ENCODE results near the gene HGS. TPM values are rescaled to one million over a fixed set of nuclear protein-coding genes. Genes with fewer than 3 reads are reported as not detected.

HGS gene
- total RNA-seq, 4 donors from 2014 or later, result 48.2 to 86.8 (median 84.0) TPM

DNA sequence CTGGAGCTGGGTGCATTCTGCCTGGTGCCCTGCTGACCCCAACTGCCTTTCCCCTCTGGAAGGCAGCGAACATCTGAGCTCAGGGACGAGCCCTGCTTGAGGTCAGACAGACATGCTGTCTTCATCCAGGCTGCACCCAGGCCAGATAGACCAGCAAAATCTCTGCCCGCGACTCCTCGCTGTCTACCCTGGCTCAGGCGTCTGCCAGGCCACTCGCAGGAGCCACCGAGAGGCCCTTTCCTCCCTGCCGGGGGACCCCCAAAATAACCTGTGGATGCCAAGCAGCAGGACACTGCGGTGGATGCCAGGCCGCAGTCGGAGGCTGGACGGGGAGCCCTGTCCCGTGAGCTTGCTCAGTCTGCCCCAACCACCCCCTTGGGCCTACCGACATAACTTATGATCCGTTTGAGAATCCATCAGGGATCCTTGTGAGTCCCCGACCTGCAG, 25.0 kb downstream of the HGS start:
- peaks cover 32 to 55% (median 37%) of the 10 kb centered on the region in 3 donors for H3K4me1 ChIP-seq
- no peaks in the 10 kb centered on the region for H3K9me3 ChIP-seq
- H3K4me3 ChIP-seq, result no peak overlapping the region
- no peaks in the 10 kb centered on the region for H3K27me3 ChIP-seq
- H3K27ac ChIP-seq, result no peak overlapping the region
- 83 to 92% methylated on average over 12 to 14 of the region's 17 CpGs for WGBS, 2 donors
- TF ChIP-seq, protein P1, sequence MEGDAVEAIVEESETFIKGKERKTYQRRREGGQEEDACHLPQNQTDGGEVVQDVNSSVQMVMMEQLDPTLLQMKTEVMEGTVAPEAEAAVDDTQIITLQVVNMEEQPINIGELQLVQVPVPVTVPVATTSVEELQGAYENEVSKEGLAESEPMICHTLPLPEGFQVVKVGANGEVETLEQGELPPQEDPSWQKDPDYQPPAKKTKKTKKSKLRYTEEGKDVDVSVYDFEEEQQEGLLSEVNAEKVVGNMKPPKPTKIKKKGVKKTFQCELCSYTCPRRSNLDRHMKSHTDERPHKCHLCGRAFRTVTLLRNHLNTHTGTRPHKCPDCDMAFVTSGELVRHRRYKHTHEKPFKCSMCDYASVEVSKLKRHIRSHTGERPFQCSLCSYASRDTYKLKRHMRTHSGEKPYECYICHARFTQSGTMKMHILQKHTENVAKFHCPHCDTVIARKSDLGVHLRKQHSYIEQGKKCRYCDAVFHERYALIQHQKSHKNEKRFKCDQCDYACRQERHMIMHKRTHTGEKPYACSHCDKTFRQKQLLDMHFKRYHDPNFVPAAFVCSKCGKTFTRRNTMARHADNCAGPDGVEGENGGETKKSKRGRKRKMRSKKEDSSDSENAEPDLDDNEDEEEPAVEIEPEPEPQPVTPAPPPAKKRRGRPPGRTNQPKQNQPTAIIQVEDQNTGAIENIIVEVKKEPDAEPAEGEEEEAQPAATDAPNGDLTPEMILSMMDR (IDR thresholded peaks at IDR 0.05), result no peak
- no peak for TF ChIP-seq POLR2A (IDR thresholded peaks at IDR 0.05)
- DNase-seq, result no peak
- H3K36me3 ChIP-seq, result peaks cover 18 to 41% (median 27%) of the 10 kb centered on the region in 3 donors
- intact Hi-C loops (cut with DNase I), result no loop called here

DNA sequence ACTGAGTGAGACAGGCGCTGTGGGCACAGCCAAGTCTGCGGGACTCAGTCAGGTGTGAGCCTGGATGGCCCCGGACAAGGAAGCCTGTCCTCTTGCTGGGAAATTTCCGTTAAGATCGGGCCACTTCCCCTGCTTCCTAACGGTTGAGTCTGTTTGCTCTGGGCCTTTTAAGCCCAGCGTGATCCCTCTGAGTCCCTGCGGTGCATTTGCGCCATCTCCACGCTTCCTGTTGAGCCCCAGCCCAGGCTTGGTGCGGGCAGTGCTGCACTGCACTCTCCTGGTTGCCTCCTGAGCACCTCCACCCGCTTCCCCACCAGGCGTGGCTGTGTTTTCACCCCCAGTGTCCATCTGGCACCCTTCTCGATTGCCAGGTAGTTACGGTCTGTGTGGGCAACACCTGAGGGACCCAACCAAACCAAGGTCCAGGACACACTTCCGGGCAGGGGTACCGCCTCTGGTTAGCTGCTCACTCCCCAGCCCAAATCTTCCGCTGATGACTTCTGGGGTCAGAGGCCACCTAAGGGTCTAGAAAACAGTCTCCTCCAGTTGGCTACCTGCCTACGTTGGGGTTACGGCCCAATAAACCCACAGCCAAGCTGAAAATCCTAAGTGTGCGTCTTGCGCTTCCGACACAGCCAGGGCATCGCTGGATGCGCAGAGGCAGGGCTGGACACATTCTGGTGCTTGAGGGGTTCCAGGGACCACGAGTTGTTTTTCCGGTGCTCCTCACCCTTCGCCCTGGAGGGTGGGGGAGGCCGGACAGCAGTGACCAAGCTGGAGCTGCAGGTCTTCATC, 26.9 kb downstream of the HGS start:
- H3K36me3 ChIP-seq, result peaks cover 18 to 41% (median 18%) of the 10 kb centered on the region in 3 donors
- WGBS, 2 donors, result 5 to 14% methylated on average over 7 to 17 of the region's 29 CpGs
- H3K27ac ChIP-seq, result peak overlapping the region; percentile 19 to 92 (median 84)
- DNase-seq, result no peak
- H3K4me3 ChIP-seq, result peak overlapping the region in 3 of 4 donors; percentile 68 to 94 (median 92)
- H3K9me3 ChIP-seq, result no peaks in the 10 kb centered on the region
- peaks cover 32 to 62% (median 37%) of the 10 kb centered on the region in 3 donors for H3K4me1 ChIP-seq
- no peaks in the 10 kb centered on the region for H3K27me3 ChIP-seq
- intact Hi-C loops (cut with DNase I), result no loop called here
- TF ChIP-seq POLR2A (IDR thresholded peaks at IDR 0.05), result no peak
- TF ChIP-seq, protein P1 (IDR thresholded peaks at IDR 0.05), result no peak

DNA sequence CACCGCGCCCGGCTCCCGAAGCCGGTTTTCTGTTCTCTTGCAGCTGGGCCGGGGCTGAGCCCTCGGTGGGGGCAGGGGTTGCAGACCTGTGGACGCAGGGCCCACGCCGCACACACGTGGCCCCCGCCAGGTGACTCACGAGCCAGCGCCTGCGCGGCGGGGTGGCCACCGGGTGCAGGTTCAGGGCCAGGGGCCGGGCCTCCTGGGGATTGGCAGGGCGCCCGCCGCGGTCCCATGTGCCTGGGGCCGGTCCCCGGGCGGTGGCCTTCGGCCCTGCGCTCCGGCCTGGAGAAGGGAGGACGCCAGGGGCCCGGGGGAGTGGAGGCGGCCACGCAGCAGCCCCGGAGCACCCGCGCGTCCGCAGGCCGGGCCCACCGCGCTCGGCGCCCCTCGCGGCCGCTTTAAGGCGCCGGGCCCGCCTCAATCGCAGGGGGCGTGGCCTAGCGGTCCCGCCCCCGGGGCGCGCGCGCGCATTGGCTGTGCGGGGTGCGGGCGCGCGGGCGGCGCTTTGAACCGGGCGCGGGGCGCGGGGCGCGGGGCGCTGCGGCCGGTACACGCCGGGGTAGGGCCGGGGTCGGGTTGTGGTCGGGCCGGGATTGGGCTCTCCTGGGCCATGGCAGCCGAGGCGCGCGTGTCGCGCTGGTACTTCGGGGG, 28.1 kb downstream of the HGS start, which contains the start of gene SLC25A10:
Gene SLC25A10 (plus strand): TSS at position 471 of the 654 bp plus-strand sequence. CDS start 143 bp downstream, at position 614.
- no peaks in the 10 kb centered on the region for H3K9me3 ChIP-seq
- intact Hi-C loops (cut with DNase I), result no loop called here
- no peak for DNase-seq
- TF ChIP-seq, protein P1 (IDR thresholded peaks at IDR 0.05), result peak in 3 of 6 experiments; percentile 20 to 49 (median 37)
- TF ChIP-seq POLR2A (IDR thresholded peaks at IDR 0.05), result peak in 1 of 4 donors; percentile 38
- H3K4me3 ChIP-seq, result peak within 1 kb of the TSS; percentile 68 to 94 (median 91)
- H3K4me1 ChIP-seq, result peaks cover 32 to 72% (median 37%) of the 10 kb centered on the region in 3 donors
- H3K36me3 ChIP-seq, result peaks cover 5 to 41% (median 11%) of the 10 kb centered on the region in 3 donors
- H3K27me3 ChIP-seq, result no peaks in the 10 kb centered on the region
- peak within 1 kb of the TSS; percentile 76 to 92 (median 90) for H3K27ac ChIP-seq
- no CpG with 5 or more reads among the region's 89 CpGs for WGBS, 2 donors

DNA sequence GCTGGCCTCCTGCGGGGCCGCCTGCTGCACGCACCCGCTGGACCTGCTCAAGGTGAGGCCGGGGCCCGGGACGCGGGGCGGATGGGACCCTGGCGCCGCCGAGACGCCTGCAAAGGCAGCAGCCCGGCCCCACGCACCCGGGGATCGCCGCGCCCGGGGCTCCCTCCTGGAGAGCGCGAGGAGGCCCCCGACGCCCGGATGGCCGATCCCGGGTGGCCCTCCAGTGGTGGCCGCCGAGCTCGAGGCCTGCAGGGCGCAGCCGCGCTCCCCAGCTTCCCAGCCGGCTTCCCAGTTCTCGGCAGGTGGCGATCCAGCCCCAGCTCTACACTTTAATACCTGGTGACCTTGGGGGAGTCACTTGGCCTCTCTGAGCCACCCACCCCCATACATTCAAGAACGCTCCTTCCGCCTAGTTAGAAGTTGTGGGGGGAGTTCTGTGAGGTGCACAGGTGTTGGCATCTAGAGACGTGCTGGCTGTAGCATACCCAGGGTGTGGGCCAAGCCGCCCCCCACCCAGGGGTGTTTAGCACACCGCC, 28.7 kb downstream of the HGS start:
- DNase-seq, result no peak
- Histone ChIP-seq H3K9me3 (no peaks in the 10 kb centered on the region), H3K4me1 (peaks cover 32 to 72% (median 37%) of the 10 kb centered on the region in 3 donors), H3K27ac (peak overlapping the region; percentile 76 to 92 (median 90)), H3K36me3 (peaks cover 0 to 41% (median 5%) of the 10 kb centered on the region in 3 donors), H3K4me3 (peak overlapping the region; percentile 68 to 94 (median 91)), H3K27me3 (no peaks in the 10 kb centered on the region)
- intact Hi-C loops (cut with DNase I), result no loop called here
- WGBS, 2 donors, result 0 to 25% methylated on average over 5 to 9 of the region's 41 CpGs
- TF ChIP-seq POLR2A (IDR thresholded peaks at IDR 0.05), result no peak
- TF ChIP-seq, protein P1 (IDR thresholded peaks at IDR 0.05), result peak in 4 of 6 experiments; percentile 13 to 47 (median 23)

Data from esophagus squamous epithelium (tissue), 5 donors.